ENCODE data around the gene PKP1.
A peak's percentile ranks its signal among the peaks of the same experiment; 100 is the strongest.

DNA sequence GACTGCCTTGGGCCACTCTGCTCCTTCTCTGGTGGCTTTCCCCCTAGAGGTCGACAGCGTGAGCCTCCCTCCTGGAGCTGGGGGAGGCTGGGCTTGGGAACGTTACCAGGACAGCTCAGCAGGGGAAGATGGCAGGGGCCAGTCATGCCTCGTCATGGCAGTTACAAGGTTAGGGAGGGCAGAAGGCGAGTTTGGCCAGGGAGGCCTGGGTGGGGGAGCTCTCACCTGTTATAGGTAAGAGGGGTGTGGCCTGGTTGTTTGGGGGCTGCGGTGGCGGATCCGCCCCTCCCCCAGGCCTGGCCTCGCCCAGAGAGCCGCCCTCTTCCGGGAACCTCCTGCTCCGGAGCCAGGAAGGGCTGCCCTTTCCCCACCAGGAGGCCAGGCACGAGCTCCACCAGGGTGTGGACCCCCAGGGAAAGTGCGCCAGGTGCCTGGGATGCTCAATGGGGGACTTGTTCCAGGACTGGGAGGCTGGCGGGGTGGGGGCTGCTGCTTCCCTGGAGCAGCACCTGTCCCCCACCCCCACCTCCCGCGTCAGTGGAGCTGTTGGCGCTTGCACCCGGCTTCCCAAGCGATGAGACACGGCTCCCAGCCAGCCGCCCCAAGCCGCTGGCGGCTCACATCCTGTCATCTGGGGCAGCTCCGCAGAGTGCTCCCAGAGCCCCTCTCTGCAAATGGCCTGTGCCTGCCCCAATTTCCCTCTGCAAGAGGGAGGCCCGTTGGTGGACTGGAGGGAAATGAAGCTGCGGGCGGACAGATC, 23.6 kb upstream of the PKP1 start:
- TF ChIP-seq POLR2A (IDR thresholded peaks at IDR 0.05) (no peak), POLR2AphosphoS5 (IDR thresholded peaks at IDR 0.05) (no peak)
- TF ChIP-seq, protein P1, sequence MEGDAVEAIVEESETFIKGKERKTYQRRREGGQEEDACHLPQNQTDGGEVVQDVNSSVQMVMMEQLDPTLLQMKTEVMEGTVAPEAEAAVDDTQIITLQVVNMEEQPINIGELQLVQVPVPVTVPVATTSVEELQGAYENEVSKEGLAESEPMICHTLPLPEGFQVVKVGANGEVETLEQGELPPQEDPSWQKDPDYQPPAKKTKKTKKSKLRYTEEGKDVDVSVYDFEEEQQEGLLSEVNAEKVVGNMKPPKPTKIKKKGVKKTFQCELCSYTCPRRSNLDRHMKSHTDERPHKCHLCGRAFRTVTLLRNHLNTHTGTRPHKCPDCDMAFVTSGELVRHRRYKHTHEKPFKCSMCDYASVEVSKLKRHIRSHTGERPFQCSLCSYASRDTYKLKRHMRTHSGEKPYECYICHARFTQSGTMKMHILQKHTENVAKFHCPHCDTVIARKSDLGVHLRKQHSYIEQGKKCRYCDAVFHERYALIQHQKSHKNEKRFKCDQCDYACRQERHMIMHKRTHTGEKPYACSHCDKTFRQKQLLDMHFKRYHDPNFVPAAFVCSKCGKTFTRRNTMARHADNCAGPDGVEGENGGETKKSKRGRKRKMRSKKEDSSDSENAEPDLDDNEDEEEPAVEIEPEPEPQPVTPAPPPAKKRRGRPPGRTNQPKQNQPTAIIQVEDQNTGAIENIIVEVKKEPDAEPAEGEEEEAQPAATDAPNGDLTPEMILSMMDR (IDR thresholded peaks at IDR 0.05): peak in 1 of 4 experiments; percentile 42
